Endothelial cell of umbilical vein (primary cell): ENCODE measurements around the gene DDX31. TPM values are rescaled to one million over a fixed set of nuclear protein-coding genes. Genes with fewer than 3 reads are reported as not detected.

Experiments used
- BruUV-seq: library from RNA; stranded (reverse); fragments of 400-500 nt; replicated peaks from 2 replicates; lab custom pipeline; 2021; lab: Mats Ljungman, UMichigan
- CTCF ChIA-PET: fragments of 300-600, 350-600 bp; sonication (Branson Sonifier 250); formaldehyde crosslinking; loops from one replicate; lab custom pipeline; 2021; ENCODE audit warnings: antibody characterized with exemption, inconsistent platforms; lab: Charles Lee
- POLR2A ChIA-PET: fragments of 300-600, 350-600 bp; sonication (Branson Sonifier 250); formaldehyde crosslinking; loops from one replicate; lab custom pipeline; 2021; ENCODE audit warnings: antibody characterized with exemption, inconsistent platforms; lab: Charles Lee
- DNase-seq: peaks from one replicate; pipeline ENCODE4 v3.0.0-alpha.2; 2011; ENCODE audit warnings: low read depth, low spot score
- FAIRE-seq: peaks from 2 replicates; lab custom pipeline; 2011; peaks lifted over from hg19 to GRCh38; lab: Jason Lieb, UNC
- H2AFZ ChIP-seq: 2 replicates; pipeline ENCODE4 v1.6.0; 2012; ENCODE audit warnings: low read depth, low read length, control low read depth, inconsistent platforms
- H3K27ac ChIP-seq: 2 replicates; pipeline ENCODE4 v1.5.1; 2011; ENCODE audit warnings: low read depth, mild to moderate bottlenecking, control low read depth, low read length, moderate library complexity; ENCODE audit not compliant: insufficient read depth
- H3K27me3 ChIP-seq, 2 experiments: 2 replicates each; pipeline versions ENCODE4 v1.6.0 to v1.6.1; 2011; ENCODE audit warnings: low read length in 2 of 2, mixed read lengths in 1 of 2; ENCODE audit not compliant: control insufficient read depth in 2 of 2, insufficient read depth in 2 of 2
- H3K36me3 ChIP-seq, 2 experiments: 2 replicates in 1 of 2; 3 replicates in 1 of 2; pipeline ENCODE4 v1.5.1; 2011; ENCODE audit warnings: low read length in 2 of 2, mild to moderate bottlenecking in 1 of 2, moderate library complexity in 1 of 2; ENCODE audit not compliant: control insufficient read depth in 2 of 2, insufficient read depth in 2 of 2; ENCODE audit errors: extremely low read depth in 1 of 2
- H3K4me1 ChIP-seq: 3 replicates; pipeline ENCODE4 v1.5.1; 2011; ENCODE audit warnings: mild to moderate bottlenecking, low read length; ENCODE audit not compliant: control insufficient read depth, insufficient read depth; ENCODE audit errors: extremely low read depth
- H3K4me2 ChIP-seq: 2 replicates; pipeline ENCODE4 v1.6.1; 2011; ENCODE audit warnings: low read length, control low read depth, mixed read lengths; ENCODE audit not compliant: insufficient read depth
- H3K4me3 ChIP-seq, 3 experiments: fragments of 200-600 bp in 1 of 3; sonication (generic), shearing (Covaris generic) in 1 of 3; replicated peaks in 1 of 3; 2 replicates each; pipeline ENCODE4 v1.5.1; 2011 to 2016; ENCODE audit warnings: control low read depth in 3 of 3, low read length in 3 of 3, mild to moderate bottlenecking in 2 of 3, inconsistent platforms in 1 of 3, low read depth in 1 of 3, moderate library complexity in 1 of 3; ENCODE audit not compliant: insufficient read depth in 1 of 3
- H3K79me2 ChIP-seq: 2 replicates; pipeline ENCODE4 v1.6.0; 2012; ENCODE audit warnings: low read length, inconsistent platforms; ENCODE audit not compliant: control insufficient read depth, insufficient read depth
- H3K9ac ChIP-seq: replicated peaks from 2 replicates; pipeline ENCODE3; 2011; ENCODE audit warnings: low read length, control low read depth; ENCODE audit not compliant: insufficient read depth; ENCODE audit errors: extremely low read depth
- H3K9me1 ChIP-seq: replicated peaks from 3 replicates; pipeline ENCODE4 v1.6.0; 2011; ENCODE audit warnings: mild to moderate bottlenecking, low read length; ENCODE audit not compliant: control insufficient read depth, insufficient read depth; ENCODE audit errors: extremely low read depth
- H3K9me3 ChIP-seq: replicated peaks from 2 replicates; pipeline ENCODE4 v1.5.1; 2012; ENCODE audit warnings: low read length, inconsistent platforms; ENCODE audit not compliant: control insufficient read depth, insufficient read depth
- H4K20me1 ChIP-seq: replicated peaks from 2 replicates; pipeline ENCODE3; 2011; ENCODE audit warnings: mild to moderate bottlenecking, low read length; ENCODE audit not compliant: control insufficient read depth, insufficient read depth; ENCODE audit errors: extremely low read depth
- CTCF ChIP-seq, 2 donors: IDR thresholded peaks; 1 replicate in 1 of 2; 2 replicates in 1 of 2; pipeline ENCODE4 v1.5.1; 2011; ENCODE audit warnings: low read length in 2 of 2, mild to moderate bottlenecking in 2 of 2, moderate library complexity in 2 of 2, control low read depth in 1 of 2, inconsistent platforms in 1 of 2, low read depth in 1 of 2; ENCODE audit not compliant: insufficient read depth in 1 of 2; ENCODE audit errors: extremely low read depth in 1 of 2
- EZH2 ChIP-seq: IDR thresholded peaks from 2 replicates; pipeline ENCODE4 v1.6.1; 2012; ENCODE audit warnings: borderline replicate concordance, low read depth, mild to moderate bottlenecking, moderate library complexity, low read length, inconsistent platforms; ENCODE audit not compliant: severe bottlenecking
- FOS ChIP-seq: IDR thresholded peaks from 2 replicates; pipeline ENCODE4 v1.6.1; 2011; ENCODE audit warnings: mild to moderate bottlenecking, low read length, moderate library complexity, borderline replicate concordance; ENCODE audit not compliant: insufficient read depth
- GATA2 ChIP-seq: IDR thresholded peaks from 2 replicates; pipeline ENCODE4 v1.7.0; 2011; ENCODE audit warnings: low read depth, mild to moderate bottlenecking, moderate library complexity, mixed read lengths, low read length; ENCODE audit not compliant: insufficient read length, insufficient read depth
- JUN ChIP-seq: IDR thresholded peaks from 2 replicates; pipeline ENCODE4 v1.6.1; 2011; ENCODE audit warnings: borderline replicate concordance, low read depth; ENCODE audit not compliant: insufficient read length, insufficient read depth
- MYC ChIP-seq: IDR thresholded peaks from one replicate; pipeline ENCODE4 v1.6.1; 2011; ENCODE audit warnings: mild to moderate bottlenecking, low read depth, low read length
- POLR2A ChIP-seq: IDR thresholded peaks from 2 replicates; pipeline ENCODE4 v1.6.1; 2012; ENCODE audit warnings: low read depth, mild to moderate bottlenecking, control low read depth, low read length
- POLR2AphosphoS5 ChIP-seq: IDR thresholded peaks from 2 replicates; pipeline ENCODE4 v1.6.1; 2012; ENCODE audit warnings: low read depth, mild to moderate bottlenecking, control low read depth, low read length, moderate library complexity; ENCODE audit not compliant: insufficient read depth
- dilution Hi-C: fragments of 300-500 bp; cut with MboI; formaldehyde crosslinking; loops from one replicate; pipeline ENCODE4 v1.15.0; 2019; ENCODE audit warnings: low sequenced_read_pairs; ENCODE audit not compliant: extremely low pct_ligation_motif_present
- intact Hi-C: fragments of 100-400 bp; cut with micrococcal nuclease; formaldehyde crosslinking; loops from one replicate; pipeline ENCODE4 v1.10.0; 2022
- polyA plus RNA-seq, 4 experiments: library from polyadenylated mRNA; depleted of rRNA in 3 of 4; stranded (reverse) in 3 of 4; unstranded in 1 of 4; fragments of >200 nt; gene quantifications; 2 replicates each; pipeline versions ENCODE4 v1.2.1 to v1.2.3, GENCODE V29; 2011 to 2012; ENCODE audit warnings: missing spikeins in 1 of 4
- total RNA-seq: library from RNA; stranded (reverse); gene quantifications from 2 replicates; pipeline ENCODE4 v1.2.3, GENCODE V29; 2021
- TF ChIP-seq, protein P1 (sequence below): IDR thresholded peaks from 2 replicates; pipeline ENCODE4 v1.6.1; 2011; ENCODE audit not compliant: insufficient read depth, insufficient read length

Gene DDX31
- total and polyA plus RNA-seq, 2 donors (not counting 3 experiments of a cell fraction or from before 2014, with no cell fraction given) = 8.0 to 16.3 TPM

DNA sequence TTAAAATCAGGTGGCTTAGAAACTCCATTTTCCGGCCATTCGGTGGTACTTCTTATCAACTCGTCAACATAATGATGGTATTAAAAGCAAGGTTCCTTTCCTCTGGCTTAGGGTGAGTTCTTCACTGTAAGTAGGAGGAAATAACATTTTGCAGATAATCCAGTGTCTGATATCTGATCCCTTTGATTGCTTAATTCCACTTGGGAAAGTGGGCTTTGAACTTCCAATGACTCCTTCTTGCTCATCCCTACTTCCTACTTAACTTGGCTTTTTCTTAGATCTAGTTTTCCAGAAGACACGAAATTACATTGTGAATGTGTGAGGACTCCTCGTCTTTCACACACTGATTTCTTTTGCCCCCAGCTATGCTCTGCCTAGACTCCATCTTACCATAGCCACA is 31.5 kb downstream of the DDX31 start:
- Histone ChIP-seq H3K36me3 (peaks cover 3 to 9% of the 10 kb centered on the region in 2 experiments), H4K20me1 (no peaks in the 10 kb centered on the region), H3K27me3 (no peaks in the 10 kb centered on the region), H3K9me3 (no peaks in the 10 kb centered on the region), H2AFZ (no peak overlapping the region), H3K4me1 (no peaks in the 10 kb centered on the region), H3K9ac (no peak overlapping the region), H3K27ac (no peak overlapping the region), H3K4me2 (no peak overlapping the region), H3K79me2 (no peaks in the 10 kb centered on the region), H3K9me1 (no peaks in the 10 kb centered on the region), H3K4me3 (no peak overlapping the region)
- BruUV-seq = no TSS peak
- ChIA-PET CTCF (no interaction called here), POLR2A (no interaction called here)
- dilution Hi-C loops (no loop called here), intact Hi-C loops (no loop called here)
- no peak for DNase-seq
- FAIRE-seq = no peak
- no peak for TF ChIP-seq CTCF (IDR thresholded peaks at IDR 0.05; ENCODE audit: extremely low read depth in 1 of 2, insufficient read depth in 1 of 2, low read depth in 1 of 2, low read length in 2 of 2)
- TF ChIP-seq, protein P1, sequence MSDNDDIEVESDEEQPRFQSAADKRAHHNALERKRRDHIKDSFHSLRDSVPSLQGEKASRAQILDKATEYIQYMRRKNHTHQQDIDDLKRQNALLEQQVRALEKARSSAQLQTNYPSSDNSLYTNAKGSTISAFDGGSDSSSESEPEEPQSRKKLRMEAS = no peak
- no peak for TF ChIP-seq POLR2AphosphoS5
- TF ChIP-seq EZH2 = no peak
- no peak for TF ChIP-seq MYC
- no peak for TF ChIP-seq JUN
- TF ChIP-seq POLR2A = no peak
- TF ChIP-seq FOS = no peak
- TF ChIP-seq GATA2 = no peak
